GM19452 (cell line): ENCODE data around the gene PTPRJ.

Source experiments
- ATAC-seq: cut with Tn5 transposase; IDR thresholded peaks from one replicate; pipeline ENCODE4 v1.9.1; 2021; ENCODE audit not compliant: unreplicated experiment

PTPRJ gene

DNA sequence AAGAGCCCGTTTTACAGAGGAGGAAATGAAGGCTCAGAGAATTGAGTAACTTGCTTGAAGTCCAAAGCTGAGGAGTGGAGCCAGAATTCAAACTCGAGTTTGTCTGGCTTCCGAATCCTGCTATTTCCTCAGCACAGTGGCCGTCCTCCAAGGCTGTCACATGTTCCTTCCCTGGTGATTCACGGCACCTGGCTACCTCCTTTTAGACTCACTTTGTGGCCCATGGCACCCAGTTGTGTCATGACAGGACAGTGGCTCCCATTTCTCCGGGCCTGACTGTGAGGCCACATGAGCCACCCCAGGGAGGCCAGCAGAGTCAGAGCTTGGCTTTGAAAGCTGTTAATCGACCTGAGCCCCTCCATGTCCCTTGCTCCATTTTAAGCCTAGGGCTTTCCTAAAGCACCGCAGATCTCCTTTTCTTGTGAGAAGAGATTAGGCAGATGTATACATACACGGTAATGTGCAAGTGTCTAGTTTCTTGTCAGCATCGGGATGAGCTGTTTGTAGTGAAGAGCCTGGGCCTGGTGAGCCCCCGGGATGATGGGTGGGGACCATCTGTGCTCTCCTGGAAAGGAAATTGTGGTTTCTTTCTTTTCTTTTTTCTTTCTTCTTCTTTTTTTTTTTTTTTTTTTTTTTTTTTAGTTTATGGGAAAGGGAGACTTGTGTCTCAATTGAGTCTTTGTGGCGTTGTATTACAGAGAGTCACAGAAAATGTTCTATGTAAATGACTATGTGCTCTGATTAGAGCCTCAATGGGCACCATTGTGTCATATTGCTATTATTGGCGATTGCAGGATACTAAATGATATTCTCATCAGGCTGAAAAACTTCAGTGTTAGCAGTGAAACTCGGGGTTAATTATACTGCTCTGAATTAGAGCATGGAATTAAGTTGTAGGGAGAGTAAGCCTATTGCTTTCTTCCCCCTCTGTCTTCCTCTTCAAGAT lies 54.8 kb downstream of the PTPRJ start:
- no peak for ATAC-seq

DNA sequence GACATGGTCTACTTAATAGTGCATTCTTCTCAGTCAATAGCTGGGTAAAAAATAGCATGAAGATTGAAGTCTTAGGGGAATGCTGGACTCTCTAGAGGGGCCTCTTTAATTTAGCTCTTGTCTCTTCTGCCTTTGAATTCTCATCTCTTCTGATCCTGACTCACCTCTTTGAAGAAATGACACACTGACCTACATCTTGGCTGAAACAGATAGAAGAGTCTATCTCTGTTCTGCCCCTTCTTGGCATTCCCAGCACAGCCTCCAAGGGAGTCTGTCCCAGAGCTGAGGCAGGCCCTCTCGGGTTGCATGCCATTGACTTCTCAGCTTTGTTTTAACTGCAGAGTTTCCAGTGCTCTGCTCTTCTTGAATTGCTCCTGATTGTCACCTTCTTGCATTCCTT lies 55.7 kb downstream of the PTPRJ start:
- no peak for ATAC-seq

DNA sequence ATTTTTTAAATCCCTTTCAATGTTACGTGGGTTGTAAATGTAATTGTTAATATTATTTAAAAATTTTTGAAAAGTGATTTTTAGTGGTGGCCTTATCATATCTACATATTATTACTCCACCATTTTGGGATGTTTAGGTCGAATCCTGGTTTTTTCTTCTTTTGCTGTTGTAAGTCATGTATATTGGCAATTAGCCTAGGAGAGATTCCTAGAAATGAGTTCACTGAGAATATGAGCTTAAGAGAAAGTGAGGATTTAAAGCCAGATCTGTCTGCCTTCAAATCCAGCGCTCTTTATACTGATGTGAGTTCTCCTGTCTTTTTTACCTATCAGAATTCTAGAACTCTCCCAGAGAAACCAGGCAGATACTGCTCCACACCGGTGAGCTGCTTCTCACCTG lies 56.1 kb downstream of the PTPRJ start:
- no peak for ATAC-seq

GRCh38 chr11:48037709-48038468 lies 57.5 kb downstream of the PTPRJ start:
- no peak for ATAC-seq

DNA sequence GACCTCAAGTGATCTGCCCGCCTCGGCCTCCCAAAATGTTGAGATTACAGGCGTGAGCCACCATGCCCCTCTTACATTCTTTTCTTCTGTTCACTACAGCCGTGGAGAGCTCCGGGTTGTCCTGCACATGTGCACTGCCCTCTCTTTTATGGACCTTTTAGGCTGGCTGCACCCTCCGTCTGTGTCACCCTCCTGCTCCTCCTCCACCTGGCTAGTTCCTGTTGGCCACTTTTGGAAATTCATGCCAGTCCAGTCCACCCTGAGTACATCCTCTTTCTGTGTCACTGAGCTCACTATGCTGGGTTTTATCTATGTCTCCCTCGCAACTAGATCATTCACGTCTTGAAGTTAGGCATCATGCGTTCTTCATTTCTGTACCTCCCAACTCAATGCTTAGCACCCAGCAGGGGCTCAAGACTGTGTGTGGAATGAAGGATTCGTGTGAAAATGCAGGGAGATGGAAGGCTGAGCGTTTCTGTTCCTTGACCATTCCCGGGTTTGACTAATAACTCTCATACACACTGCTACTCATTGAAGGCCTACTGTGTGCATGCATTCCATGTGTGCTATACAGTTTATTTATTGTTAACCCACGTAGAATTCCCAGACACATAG lies 60.6 kb downstream of the PTPRJ start:
- no peak for ATAC-seq

GRCh38 chr11:48041877-48042695 lies 61.7 kb downstream of the PTPRJ start:
- no peak for ATAC-seq

- no peak for ATAC-seq
These were observed 63.0 kb downstream of the PTPRJ start for GRCh38 chr11:48043111-48043990.

DNA sequence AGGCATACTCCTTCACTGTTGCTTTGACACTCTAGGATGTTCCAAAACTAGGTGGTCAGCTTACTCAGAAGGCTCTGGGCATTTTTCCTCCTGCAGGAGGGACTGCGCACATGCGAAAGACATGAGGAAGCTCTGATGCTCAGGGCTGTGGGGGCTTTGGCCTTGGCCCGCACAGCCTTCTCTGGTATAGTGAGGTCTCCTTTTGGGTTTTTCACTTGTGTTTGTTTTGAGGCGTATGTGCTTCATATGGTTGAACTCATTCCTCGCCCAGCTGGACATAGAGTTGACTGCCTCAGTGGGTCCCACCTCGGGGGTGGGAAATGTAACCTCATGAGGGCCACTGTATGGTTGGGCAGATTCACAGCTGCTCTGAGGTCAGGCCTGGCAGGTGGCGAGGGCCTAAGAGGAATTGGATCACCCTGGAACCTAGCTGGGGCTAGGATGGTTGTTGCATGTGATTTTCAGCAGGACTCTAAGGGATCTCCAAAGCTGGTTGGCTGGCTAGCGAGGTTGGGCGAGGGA lies 63.7 kb downstream of the PTPRJ start:
- no peak for ATAC-seq

- no peak for ATAC-seq
These were observed 64.2 kb downstream of the PTPRJ start for GRCh38 chr11:48044577-48044976.

GRCh38 chr11:48045536-48045935 lies 65.2 kb downstream of the PTPRJ start:
- no peak for ATAC-seq

DNA sequence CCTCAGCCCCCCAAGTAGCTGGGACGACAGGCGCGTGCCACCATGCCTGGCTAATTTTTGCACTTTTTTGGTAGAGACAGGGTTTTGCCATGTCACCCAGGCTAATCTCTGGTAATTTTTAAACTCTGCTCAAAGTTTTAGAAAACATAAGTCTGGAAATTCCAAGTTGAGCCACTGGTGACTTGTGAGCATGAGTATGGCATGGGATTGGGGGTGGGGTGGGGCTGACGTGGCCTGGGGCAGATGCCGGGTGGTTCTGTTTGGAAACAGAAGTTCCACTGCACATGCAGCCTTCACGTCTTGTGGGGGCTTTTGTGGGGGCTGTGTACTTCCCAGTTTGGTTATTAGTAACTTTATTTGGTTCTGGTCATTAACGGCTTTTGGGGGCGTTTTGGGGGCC lies 67.3 kb downstream of the PTPRJ start:
- no peak for ATAC-seq

DNA sequence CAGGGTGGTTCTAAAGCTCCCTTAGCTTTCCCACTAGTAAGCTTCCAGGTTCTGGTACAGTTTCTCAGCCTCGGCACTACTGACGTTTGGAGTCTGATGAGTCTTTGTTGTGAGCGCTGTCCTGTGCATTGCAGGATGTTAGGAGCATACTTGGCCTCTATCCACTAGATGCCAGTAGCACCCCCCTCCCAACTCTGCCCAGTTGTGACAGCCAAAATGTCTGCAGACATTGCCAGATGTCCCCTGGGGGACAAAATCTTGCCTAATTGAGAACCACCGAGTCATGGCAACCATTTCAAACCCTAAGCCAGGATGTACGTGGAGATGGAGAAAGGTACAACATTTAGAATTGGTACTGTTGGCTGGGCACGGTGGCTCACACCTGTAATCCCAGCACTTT lies 68.7 kb downstream of the PTPRJ start:
- ATAC-seq = no peak

GRCh38 chr11:48050304-48050703 lies 69.9 kb downstream of the PTPRJ start:
- ATAC-seq = no peak

DNA sequence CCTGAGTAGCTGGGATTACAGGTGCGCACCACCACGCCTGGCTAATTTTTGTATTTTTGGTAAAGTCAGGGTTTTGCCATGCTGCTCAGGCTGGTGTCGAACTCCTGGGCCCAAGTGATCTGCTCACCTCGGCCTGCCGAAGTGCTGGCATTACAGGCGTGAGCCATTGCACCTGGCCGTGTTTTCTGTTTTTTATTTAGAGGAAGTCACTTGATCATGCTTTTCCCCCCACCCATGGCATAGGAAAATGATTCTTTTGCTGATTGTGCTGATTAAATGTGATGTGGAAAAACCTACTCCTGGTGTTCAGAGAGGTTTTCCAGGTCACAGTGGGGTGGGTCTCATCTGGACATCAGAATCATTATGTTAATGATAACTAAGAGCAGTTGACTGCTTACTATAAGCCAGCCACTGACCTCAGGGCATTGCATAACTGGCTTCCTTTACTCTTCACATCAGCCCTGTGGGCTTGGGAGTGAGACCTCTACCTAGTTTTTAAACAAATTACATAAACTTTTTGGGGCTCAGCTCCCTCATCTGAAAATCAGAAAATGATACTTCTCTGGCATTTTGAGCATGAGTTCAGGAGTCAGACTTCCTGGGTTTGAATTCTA lies 71.0 kb downstream of the PTPRJ start:
- ATAC-seq = no peak

DNA sequence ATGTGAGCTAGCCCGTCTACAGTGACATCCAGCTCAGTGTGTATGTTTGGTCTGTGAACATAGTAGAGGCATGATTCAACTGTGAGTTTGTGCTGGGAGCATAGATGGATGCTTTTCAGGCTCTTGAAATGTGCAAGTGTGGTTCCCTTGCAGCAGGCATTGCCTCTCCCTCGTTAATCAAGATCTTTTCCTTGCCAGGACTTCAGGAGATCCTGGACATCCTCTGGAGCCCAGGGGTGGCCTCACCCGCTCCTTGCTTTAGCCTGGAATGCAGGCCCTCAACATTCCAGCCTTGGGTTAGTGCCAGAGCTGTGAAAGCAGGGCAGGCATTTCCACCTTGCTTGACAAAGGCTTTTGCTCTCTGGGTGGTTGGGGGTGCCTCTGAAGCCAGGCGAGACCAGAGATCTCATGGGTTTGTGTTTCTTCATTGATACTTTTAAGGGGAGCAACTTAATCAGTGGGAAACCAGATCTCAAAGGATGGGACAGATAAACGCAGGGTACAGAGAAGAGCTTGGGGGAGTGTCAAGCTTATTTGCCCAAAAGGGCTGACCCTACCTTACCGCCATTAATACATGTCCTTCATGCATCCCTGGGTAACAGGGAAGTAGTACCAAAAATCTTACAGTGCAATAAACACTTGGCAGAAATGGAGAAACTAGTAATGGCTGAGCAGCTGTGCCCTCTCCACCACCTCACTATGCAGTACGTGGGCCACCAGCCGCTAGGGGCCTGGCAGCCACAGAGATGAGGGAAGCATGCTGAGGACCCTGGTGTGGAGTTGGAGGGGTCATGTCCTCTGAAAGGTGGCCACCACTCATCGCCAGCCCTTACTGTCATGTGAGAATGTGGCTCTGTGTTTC lies 72.1 kb downstream of the PTPRJ start:
- no peak for ATAC-seq

DNA sequence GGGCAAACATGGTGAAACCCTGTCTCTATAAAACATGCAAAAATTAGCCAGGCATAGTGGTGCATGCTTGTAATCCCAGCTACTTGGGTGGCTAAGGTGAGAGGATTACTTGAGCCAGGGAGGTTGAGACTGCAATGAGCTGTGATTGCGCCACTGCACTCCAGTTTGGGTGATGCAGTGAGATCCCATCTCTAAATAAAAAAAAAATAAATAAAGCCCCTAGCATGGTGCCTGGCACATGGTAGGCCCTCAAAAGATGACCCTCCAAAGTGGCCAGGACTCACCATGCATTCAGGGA lies 74.6 kb downstream of the PTPRJ start:
- no peak for ATAC-seq

- no peak for ATAC-seq
These were observed 75.2 kb downstream of the PTPRJ start for GRCh38 chr11:48055292-48056132.
